NCI-H146 (cell line): ENCODE data around the gene HIVEP1.

Experiments
- DNase-seq: peaks from one replicate; lab custom pipeline; 2025; lab: John Stamatoyannopoulos, UW

The HIVEP1 gene

DNA sequence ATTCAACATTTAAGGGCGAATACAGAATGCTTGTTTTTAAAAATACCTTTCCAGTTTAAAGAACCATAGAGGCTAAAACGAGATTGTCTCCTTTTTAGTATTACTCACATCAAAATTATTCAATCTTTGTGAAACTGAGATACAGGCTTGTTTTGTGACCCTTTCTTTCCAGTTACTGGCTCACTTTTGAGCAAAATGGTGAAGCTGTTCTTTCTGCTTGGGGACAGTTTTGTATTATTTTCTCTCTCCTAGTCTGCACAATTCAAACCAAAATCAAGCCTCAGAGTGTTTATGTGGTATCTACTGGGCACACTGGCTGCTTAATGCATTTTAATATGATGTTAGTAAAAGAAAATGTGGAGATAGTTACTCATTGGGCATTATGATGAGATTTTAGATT is 36.5 kb downstream of the HIVEP1 start:
- DNase-seq: no peak

DNA sequence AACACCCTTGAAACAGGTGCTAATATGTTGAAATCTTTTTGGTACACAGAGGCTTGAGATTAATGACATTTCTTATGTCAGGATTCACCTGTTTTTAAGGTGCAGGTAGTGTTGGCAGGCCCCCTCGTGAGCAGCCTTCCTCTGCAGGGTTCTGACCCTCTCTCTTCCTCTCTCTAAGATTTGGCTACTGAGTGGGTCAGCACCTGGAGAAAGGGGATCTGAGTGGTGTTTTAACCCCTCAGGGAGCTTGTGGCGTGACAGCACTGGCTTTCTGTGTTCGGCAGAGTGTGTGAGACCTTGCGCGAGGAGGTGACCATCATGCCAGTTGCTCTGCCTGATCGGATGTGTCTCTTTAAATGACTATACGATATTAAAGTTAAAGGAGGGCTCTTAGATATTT is 37.1 kb downstream of the HIVEP1 start:
- DNase-seq: no peak

DNA sequence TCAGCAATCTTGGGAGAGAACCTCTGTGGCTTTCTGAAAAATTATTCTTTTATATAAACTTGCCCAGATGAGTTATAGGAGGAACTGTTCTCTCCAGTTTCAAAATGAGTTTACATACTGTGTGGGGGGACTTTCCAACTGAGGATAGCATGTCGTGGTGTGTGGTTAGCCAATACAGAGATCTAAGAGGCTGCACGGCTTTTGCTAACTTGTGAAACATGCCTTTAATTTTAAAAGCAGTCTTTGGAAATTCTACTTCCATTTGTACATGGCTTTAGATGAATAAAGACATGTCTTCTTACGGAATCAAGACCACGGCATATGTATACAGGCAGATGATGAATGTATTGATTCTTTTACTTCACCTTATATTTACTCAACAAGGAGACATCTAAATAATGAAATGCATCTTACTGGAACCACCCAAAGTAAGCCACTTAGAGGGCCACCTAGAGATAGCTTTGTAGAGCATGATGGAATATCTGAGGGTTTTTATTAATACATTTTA is 39.8 kb downstream of the HIVEP1 start:
- DNase-seq: no peak

DNA sequence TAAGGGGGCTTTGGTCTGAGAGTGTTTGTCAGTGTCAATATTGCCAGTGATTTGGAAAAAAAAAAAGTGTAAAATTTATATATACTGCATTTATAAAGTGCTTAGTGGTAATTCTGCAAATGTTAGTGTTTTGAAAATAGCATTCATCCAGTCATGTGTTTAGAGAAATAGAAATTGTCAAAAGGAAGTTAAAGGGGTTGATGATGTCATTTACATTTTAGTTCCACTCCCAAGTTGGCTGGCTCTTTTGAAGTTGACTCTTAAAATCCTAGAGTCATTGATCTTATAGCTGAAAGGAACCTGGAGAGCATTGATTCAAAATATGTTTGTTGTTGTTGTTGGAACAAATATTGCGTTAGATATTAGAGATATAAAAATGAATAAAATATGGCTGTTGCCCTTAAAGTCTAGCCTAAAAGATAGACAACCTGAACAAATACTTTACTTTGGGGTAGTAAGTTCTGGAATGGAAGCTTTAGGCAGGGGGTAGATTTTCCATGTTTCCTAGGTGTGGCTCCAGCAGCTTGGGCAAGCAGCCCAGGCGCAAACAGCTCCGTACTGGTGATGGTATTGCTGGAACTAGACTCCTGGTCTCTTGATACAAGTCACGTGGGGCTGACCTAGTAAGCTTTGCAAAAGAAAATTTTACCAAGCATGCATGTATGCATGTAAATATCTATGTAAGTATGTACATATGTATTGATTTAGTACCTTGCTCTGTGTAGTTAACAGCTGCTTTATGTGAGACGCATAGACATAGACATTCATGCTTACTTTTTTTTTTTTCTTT is 46.3 kb downstream of the HIVEP1 start:
- no peak for DNase-seq

DNA sequence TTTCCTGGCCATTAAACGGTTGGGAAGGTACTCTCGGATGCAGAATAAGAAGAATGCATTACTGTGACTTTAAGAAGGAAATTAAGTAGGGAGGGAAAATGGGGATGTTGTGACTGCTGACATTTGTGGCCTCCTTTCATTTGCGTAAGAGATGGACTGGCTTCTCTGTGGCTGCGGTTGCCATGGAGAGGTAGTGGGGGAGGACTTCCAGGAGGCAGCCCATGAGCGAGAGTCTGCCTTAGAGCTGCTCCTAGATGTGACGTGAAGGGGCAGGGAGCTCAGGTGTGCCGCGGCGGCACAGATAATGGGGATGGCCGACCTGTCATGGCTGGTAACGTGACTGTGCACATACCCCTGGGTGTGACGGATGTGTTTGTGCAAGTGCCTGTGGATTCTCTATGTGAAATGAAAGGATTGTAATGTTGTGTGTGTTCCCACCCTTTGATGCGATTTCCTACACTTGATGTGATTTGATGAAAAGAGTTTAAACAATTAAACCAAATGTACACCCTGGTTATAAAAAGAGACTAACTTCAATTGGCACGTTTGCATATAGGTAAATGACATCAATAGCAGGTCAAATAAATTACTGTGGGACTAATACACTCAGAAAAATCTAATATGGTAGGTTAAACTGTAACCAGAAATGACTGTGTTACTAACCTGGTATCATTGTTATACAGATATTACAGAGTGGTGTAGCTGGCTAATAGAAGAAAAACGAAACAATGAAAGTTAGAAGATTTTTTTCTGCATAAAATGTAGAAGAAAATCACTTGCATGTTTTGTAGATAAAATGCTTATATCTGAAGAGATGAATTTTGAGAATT is 48.9 kb downstream of the HIVEP1 start:
- peak; percentile 93 for DNase-seq

DNA sequence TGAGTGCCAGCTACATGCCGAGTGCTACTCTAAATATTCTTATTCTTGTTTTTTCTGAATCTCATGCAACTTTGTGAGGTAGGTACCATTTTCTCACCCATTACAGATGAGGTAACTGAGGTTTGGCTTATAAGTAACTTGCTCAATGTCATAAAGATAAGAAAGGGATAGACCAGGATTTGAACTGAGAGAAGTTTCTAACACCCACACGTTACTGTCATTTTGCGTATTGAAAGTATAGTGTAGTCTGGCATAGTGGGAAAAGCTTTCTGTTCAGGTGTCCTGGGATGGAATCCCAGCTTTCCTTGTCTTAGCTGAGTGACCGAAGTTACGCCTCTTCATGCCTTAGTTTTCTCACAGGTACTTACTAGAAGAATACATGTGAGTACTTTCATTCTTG is 50.5 kb downstream of the HIVEP1 start:
- DNase-seq: no peak

DNA sequence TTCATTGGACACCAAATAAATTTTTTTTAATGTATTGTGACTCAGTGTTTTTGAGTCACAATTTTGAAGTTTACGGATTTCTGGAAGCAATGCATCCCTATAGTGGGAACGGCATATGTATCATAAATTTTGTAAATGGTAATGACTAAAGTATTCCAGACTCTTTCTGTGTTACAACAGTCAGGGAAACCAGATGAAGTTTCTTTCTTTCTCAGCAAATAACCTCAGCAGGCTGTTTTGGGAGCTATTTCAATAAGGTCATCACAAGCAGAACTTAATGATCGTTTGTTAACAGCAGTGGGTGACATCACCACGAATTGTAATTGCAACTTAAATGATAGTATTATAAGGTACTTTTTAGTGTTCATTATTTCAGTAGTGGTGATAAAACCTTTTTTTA is 52.0 kb downstream of the HIVEP1 start:
- DNase-seq: no peak

DNA sequence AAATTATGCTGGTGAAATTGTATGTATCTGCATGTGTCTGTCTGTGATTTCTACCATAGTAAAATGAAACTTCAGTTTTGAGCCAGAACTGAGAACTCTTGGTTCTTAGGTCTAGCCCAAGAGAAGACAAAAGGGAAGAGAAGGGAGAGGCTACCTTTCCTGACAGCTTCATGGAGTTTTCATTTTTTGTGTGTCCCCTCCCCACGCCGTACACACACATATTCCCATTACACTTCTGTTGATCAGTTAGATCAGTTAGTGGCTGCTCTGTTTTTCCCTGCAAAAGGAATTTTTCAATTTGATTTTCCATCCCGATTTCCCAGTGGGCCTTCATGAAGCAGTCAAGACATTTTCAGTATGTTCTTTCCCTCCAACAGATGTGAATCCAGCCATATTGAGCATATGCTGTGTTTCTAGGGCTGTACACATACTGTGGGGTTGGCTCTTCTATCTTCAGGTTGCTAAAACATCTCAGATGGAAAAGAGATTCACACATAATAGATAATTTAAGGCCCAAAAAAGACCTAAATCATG is 52.5 kb downstream of the HIVEP1 start:
- no peak for DNase-seq

DNA sequence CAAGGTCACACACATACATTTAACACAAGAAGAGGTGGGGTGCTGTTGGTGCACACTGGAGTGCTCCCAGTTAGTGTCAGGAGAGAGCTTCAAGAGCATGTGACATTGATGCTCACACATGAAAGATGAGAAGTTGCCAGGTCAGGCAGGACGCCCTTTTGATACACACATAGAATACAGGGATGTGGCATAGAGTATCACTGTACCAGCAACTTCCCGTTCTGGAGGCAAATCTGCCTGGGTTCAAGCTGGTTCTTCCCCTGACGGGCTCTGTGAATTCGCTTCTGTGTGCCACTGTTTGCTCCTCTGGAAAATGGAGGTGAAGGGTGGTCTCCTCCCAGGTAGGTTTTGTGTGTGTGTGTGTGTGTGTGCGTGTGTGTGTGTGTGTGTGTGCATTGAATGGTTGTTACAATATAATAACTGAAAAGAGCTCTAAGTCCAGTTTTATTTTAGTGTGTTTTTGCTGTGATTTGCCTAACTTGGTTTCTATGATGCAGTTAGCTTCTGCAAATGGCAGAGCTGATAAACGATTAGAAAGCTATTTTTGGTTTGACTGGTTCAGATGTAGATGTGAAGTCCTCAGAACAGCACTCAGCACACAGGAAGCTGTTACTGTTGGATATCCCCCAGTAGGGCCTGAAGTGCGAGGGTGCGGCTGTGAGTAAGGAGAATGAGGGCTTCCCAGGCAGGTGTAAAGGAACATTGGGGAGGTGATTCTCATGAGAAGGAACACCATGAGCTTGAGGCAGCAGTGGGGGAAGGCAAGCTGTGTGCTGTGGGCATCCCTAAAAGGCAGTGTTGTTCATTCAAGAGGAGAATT is 53.4 kb downstream of the HIVEP1 start:
- DNase-seq: no peak

DNA sequence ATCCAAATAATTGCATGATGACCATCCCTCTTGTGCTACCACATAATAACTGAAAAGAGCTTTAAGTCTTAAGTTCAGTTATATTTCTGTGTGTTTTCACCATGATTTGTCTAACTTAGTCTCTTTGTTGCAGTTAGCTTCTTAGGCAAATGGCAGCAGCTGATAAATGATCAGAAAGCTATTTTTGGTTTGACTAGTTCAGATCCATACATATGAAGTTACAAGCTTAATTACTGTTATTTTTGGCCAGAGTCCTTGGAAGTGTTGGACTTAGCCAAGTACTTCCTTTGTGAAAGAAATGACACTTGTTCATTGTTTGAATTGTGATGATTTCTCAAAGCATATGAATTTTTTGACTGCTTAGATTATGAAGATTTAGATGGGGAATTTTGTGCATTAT is 54.2 kb downstream of the HIVEP1 start:
- DNase-seq: no peak

DNA sequence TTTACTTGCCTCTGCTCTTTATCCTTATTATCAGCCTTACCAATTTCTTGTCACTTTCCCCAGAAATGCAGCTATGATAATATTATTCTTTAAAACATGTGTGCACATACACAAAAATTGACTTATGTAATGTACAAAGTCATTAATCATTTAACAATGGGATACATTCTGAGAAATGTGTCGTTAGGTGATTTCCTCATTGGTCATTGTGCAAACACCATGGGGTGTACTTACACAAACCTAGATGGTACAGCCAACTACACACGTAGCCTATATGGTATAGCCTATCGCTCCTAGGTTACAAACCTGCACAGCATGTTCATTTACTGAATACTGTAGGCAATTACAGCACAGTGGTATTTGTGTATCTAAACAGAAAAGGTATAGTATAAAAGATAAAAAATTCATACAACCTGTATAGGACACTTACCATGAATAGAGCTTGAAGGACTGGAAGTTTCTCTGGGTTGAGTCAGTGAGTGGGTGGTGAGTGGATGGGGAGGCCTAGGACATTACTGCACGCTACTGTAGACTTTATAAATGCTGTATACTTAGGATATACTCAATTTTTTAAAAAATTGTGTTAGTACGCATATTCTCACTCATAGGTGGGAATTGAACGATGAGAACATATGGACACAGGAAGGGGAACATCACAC is 56.9 kb downstream of the HIVEP1 start:
- no peak for DNase-seq

DNA sequence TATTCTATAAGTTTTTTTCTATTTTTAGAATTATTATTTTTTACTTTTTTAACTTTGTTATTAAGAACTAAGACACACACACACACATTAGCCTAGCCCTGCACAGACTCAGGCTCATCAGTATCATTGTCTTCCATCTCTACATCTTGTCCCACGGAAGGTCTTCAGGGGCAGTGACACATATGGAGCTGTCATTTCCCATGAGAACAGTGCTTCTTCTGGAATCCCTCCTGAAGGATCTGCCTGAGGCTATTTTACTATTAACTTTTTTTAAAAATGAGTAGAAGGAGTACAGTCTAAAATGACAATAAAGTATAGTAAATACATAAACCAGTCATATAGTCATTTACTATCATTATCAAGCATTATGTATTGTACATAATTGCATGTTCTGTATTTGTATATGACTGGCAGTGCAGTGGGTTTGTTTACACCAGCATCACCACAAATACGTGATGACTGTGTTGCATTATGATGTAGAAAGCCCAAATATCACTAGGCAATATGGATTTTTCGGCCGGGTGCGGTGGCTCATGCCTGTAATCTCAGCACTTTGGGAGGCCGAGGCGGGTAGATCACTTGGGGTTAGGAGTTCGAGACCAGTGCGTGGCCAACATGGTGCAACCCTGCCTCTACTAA is 57.9 kb downstream of the HIVEP1 start:
- no peak for DNase-seq

DNA sequence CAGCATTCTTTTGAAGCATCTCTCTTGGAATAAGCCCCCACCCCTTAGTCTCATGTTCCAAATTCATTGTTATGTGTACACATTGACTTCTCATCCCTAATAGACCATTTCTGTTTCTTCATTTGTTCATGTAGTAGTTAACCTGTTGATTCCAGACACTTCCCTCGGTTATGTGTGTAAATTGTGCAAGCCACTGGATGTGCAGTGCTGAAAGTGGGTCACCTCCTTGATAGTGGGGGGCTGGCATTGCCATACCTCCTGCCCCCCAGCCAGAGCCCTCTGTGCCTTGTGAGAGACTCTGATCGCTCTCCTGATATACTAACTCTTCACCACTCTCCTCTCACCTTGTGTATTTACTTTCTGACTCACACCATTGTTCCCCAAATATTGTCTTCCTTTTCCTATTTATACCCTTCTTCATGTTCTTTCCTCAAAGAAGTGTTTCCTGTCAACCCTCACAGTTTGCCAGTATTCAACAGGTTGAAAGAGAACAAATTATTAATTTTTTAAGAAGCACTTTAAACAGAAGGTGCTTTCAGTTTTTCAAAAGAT is 59.0 kb downstream of the HIVEP1 start:
- DNase-seq: no peak

DNA sequence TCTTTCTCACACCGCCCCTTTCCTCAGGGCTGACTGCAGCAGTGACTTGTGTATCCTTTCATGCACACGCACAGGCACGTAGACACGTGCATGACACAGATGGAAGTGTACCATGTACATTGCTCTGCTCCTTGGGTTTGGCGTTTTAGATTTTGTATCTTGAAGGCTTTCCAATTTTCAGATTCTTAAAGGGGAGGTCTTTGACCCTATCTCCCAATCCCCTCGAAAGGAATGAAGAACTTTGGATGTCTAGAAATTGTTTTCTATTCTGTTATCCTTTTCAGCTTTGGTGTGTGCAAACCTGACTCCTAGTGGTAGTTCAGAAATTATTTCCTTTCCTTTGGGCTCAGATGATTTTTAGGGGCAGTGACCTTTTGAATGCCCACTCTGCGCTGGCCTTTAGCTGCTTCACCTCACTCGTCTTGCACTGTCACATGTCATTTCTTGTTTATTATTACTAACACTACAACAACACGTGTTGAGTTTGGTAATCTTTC is 63.0 kb downstream of the HIVEP1 start:
- DNase-seq: no peak

DNA sequence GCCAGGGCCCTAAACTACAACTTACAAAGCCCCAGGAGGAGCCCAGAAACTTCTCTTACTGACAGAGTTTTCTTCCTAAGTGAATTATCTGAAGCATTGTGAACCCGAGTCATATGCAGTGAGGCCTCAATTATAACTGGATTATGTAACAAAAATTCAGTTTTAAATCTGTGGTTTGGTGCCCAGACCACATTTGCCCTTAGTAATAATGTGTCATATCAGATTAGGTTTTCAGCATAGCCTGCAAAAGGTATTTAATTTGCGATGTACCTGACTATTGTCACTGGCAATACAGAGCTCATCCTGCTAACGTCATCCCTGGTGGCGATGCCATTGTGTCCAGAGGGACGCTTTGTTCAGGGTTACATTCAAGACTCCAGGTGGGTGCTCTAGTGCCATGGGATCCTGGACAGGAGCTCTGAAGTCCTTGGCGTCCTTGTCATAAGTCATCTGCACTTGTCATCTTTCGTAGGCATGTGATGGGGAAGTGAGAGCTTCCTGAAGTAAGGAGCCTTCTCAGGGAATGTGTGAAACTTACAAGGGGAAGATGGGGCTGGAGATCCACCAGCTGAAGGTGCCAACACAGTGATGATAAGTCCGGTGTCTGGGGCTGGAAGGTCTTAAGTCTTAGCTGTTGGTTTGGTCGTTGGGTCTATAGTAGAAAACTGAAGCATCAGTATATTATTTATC is 65.1 kb downstream of the HIVEP1 start:
- no peak for DNase-seq

DNA sequence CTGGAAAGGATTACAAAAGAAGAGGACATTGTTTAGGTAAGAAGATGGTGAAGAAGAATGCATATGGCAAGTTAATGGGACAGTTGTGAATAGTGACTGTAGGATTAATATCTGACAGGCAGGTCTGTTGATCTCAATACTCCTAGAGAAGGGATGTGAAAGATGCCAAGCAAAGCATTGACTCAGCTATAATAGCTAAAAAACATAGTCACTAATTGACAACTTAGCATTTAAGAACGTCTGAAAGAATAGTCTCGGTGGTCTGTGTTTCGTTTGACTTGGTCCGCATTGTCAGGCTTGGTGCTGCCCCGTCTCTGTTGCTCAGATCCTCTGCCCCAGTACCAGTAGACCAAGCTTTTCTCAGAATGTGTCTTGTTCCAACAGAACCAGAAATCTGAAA is 65.9 kb downstream of the HIVEP1 start:
- no peak for DNase-seq

DNA sequence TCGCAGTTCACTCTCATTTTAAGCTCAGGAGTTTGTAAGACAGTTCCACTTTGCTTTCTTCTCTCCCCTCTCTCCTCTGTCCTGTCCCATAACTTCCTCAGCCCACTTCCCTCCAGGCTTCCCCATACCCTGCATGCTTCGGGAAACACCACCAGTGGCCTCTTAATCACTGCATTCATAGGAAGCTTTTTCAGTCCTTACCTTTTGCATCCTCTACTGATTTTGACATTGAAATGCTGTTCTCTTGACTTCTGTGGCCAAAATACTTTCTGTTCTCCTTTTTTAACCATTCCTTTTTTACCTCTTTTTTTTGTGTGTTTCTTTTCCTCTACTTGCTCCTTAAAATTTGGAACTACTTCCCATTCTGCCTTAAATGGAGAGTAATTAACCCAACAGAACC is 69.7 kb downstream of the HIVEP1 start:
- DNase-seq: no peak

DNA sequence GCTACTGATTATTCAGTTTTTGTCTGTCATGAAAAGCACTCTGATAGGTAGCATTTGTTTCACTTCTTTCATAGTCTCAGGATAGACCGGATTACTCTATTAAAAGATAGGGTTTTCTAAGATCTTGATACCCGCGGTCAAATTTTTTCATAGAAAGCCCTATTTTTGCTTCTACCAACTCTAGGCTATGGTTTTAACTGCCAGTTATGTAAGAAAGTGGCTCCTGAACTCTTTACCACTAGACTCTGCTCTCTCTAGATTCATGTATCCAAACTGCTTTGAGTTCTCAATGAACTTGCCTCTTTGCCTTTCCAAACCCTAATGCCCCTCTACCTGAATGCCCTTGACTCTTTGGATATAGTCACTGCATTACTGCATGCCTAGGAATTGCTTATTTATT is 70.3 kb downstream of the HIVEP1 start:
- no peak for DNase-seq

DNA sequence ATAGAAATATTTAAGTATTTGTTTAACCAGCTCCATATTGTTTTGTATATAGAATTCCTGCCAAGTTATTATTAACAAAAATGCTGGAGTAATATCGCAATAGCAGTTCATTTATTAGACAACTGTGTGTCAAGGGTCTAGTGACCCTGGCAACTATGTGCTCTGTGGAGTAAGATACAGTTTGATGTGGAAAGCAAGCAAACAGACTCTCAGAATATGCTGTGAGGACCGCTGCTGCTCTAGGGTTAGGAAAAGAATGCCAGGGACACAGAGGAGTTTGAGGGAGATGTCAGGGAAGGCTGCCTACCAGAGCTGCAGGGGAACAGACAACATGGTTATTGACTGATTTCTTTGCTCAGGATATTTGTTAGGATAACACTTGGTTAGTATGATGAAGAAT is 71.2 kb downstream of the HIVEP1 start:
- no peak for DNase-seq

DNA sequence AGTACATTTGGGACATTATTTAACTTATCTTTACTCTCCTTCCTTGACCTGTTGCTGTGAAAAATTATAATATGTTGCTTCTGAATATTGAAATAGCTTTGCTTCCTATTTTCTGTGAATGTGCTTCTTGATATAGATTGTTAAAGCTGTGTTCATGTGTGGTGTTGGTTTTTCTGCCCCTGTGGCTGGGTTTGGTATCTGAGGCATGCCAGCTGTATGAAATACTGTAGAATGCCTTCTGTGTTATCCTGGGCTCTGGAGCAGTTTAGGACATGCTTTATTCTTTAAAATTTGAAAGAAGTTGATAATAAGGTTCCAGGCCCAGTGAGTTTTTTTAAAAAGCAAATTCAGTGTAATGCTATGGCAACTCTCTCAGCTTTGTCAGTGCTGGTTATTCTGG is 71.7 kb downstream of the HIVEP1 start:
- no peak for DNase-seq
